Activated CD4-positive, alpha-beta memory T cell treated with anti-CD3 and anti-CD28 coated beads for 36 hours (primary cell): ENCODE data around the gene ABCF1. TPM values are rescaled to one million over a fixed set of nuclear protein-coding genes. Genes with fewer than 3 reads are reported as not detected.
A peak's percentile ranks its signal among the peaks of the same experiment; 100 is the strongest.
"Not testable (repeated sequence)": the region's sequence is repeated elsewhere in the genome, so short reads cannot be mapped to it uniquely, and the experiment has no call there.

Experiments
- CTCF ChIA-PET: fragments of 350-600 bp; sonication (Branson Sonifier 250); formaldehyde crosslinking; loops from one replicate; lab custom pipeline; 2021; ENCODE audit warnings: antibody characterized with exemption, inconsistent platforms; lab: Charles Lee
- POLR2A ChIA-PET: fragments of 350-600 bp; sonication (Branson Sonifier 250); formaldehyde crosslinking; loops from one replicate; lab custom pipeline; 2021; ENCODE audit warnings: antibody characterized with exemption; lab: Charles Lee
- DNase-seq: peaks from one replicate; pipeline ENCODE4 v3.0.0-alpha.2; 2020
- H3K27ac Mint-ChIP-seq: one replicate; pipeline ENCODE4 v1.8.0; 2021; ENCODE audit warnings: mixed read lengths
- H3K27me3 Mint-ChIP-seq: one replicate; pipeline ENCODE4 v1.8.0; 2021; ENCODE audit warnings: mixed read lengths
- H3K36me3 Mint-ChIP-seq: one replicate; pipeline ENCODE4 v1.8.0; 2021; ENCODE audit warnings: mixed read lengths
- H3K4me1 Mint-ChIP-seq: one replicate; pipeline ENCODE4 v1.8.0; 2021; ENCODE audit warnings: low read depth, mixed read lengths
- H3K4me3 Mint-ChIP-seq: one replicate; pipeline ENCODE4 v1.8.0; 2021; ENCODE audit warnings: mild to moderate bottlenecking, mixed read lengths
- H3K9me3 Mint-ChIP-seq: one replicate; pipeline ENCODE4 v1.8.0; 2021; ENCODE audit warnings: mixed read lengths
- intact Hi-C: fragments of 100-400 bp; cut with micrococcal nuclease; formaldehyde crosslinking; loops from one replicate; pipeline ENCODE4 v1.15.1; 2023
- total RNA-seq, 2 experiments: library from RNA; stranded (reverse); gene quantifications; one replicate each; pipeline ENCODE4 v1.2.3, GENCODE V29; 2021

ABCF1 gene
- total RNA-seq = 10 to 100 TPM; 87.0 to 87.1 TPM

DNA sequence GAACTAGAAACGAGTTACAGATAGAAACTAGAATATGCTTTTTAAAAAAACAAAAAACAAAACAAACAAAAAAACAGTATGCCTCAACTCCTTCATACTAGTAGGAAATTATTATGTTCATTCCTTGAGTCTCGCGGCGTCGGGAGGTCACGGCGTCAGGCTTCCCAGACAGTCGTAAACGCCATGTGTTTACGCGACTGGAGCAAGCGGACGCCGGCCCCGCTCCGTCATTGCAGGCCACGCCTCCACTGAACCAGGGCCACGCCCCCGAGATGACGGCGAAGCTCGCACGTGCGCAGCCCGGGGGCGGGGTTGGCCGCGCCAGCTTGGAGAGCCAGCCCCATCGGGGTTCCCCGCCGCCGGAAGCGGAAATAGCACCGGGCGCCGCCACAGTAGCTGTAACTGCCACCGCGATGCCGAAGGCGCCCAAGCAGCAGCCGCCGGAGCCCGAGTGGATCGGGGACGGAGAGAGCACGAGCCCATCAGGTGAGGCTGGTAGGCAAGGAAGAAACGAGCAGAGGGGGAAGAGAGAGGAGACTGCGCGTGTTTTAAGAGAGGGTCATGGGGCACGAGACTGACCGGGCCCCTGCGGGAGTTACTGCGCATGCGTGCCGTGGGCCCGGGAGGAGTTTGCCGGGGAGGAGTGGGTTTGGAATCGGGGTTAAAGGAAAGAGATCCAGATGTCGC, at the start of gene ABCF1:
ABCF1 (plus strand) TSS at position 368 of the 687 bp plus-strand sequence; CDS start at position 414, 46 bp downstream.
- H3K27ac Mint-ChIP-seq = peak within 1 kb of the TSS; percentile 94
- DNase-seq = peak; percentile 99
- H3K4me3 Mint-ChIP-seq = peak within 1 kb of the TSS; percentile 94
- no peaks in the 10 kb centered on the region for H3K9me3 Mint-ChIP-seq
- no peaks in the 10 kb centered on the region for H3K27me3 Mint-ChIP-seq
- H3K36me3 Mint-ChIP-seq = peaks cover 11% of the 10 kb centered on the region
- intact Hi-C loops = loop anchor here (1.0 to 5.0 kb wide), 4 partner anchors 15 to 146 kb away; partner anchors contain the start of genes GNL1, MDC1, MRPS18B and PPP1R10
- ChIA-PET CTCF (interaction anchor here (0.7 to 2.1 kb wide), 9 partner anchors 14 to 118 kb away, joined by 3 to 15 read pairs (median 4); partner anchors contain the start of gene PRR3), POLR2A (interaction anchor here (0.6 to 3.7 kb wide), 13 partner anchors 13 to 164 kb away, joined by 3 to 28 read pairs (median 3); partner anchors contain the start of genes GNL1, MRPS18B, PPP1R10 and PRR3)
- peaks cover 60% of the 10 kb centered on the region for H3K4me1 Mint-ChIP-seq

DNA sequence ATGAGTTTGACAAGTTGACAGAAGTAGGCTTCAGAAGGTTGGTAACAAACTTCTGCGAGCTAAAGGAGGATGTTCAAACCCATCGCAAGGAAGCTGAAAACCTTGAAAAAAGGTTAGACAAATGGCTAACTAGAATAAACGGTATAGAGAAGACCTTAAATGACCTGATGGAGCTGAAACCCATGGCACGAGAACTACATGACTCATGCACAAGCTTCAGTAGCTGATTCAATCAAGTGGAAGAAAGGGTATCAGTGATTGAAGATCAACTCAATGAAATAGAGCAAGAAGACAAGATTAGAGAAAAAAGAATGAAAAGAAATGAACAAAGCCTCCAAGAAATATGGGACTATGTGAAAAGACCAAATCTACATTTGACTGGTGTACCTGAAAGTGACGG, 49.3 kb upstream of the ABCF1 start:
- H3K27ac Mint-ChIP-seq = peak overlapping the region; percentile 71
- H3K27me3 Mint-ChIP-seq, intact Hi-C loops, H3K4me3 Mint-ChIP-seq: not testable (repeated sequence)
- DNase-seq = peak; percentile 17
- ChIA-PET POLR2A (interaction anchor here (0.8 to 1.5 kb wide), 4 partner anchors 8 to 29 kb away, joined by 3 read pairs; no protein-coding TSS in a partner anchor), CTCF (interaction anchor here (0.8 to 1.9 kb wide), 4 partner anchors 10 to 38 kb away, joined by 3 to 8 read pairs (median 7); no protein-coding TSS in a partner anchor)
- H3K4me1 Mint-ChIP-seq = peaks cover 71% of the 10 kb centered on the region
- peaks cover 33% of the 10 kb centered on the region for H3K9me3 Mint-ChIP-seq
- H3K36me3 Mint-ChIP-seq = peaks cover 27% of the 10 kb centered on the region

DNA sequence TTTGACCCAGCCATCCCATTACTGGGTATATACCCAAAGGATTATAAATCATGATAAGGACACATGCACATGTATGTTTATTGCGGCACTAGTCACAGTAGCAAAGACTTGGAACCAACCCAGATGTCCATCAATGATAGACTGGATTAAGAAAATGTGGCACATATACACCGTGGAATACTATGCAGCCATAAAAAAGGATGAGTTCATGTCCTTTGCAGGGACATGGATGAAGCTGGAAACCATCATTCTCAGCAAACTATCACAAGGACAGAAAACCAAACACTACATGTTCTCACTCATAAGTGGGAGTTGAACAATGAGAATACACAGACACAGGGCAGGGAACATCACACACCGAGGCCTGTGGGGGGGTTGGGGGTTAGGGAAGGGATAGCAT, 44.8 kb upstream of the ABCF1 start:
- Mint-ChIP-seq H3K9me3 (peaks cover 22% of the 10 kb centered on the region), H3K36me3 (peaks cover 13% of the 10 kb centered on the region), H3K27ac (peak overlapping the region; percentile 67), H3K4me1 (peaks cover 76% of the 10 kb centered on the region)
- POLR2A ChIA-PET, H3K27me3 Mint-ChIP-seq, H3K4me3 Mint-ChIP-seq: not testable (repeated sequence)
- intact Hi-C loops = loop anchor here (5.0 kb wide), 1 partner anchor 286 kb away; no protein-coding TSS in a partner anchor
- DNase-seq = peak; percentile 4
- CTCF ChIA-PET = interaction anchor here (0.7 to 2.1 kb wide), 4 partner anchors 18 to 44 kb away, joined by 3 to 9 read pairs (median 8); no protein-coding TSS in a partner anchor

DNA sequence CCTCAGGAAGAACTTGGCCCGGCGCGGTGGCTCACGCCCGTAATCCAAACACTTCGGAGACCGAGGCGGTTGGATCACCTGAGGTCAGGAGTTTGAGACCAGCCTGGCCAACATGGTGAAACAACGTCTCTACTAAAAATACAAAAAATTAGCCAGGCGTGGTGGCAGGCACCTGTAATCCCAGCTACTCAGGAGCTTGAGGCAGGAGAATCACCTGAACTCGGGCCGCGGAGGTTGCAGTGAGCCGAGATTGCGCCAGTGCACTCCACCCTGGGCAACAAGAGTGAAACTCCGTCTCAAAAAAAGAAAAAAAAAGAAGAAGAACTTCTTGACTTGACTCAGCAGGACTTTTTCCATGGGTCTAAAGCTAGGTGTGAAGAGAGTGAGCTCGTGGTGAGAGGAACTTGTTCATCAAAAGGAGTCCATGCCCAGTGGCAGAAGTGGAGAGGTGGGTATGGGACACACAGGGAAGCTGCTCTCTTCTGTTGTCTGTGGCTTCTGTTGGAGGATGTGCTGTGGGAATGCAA, 41.8 kb upstream of the ABCF1 start:
- peak overlapping the region; percentile 17 for H3K4me3 Mint-ChIP-seq
- POLR2A ChIA-PET = interaction anchor here (0.6 to 4.5 kb wide), 14 partner anchors 11 to 203 kb away, joined by 3 to 50 read pairs (median 4); partner anchors contain the start of genes GNL1, HLA-E and TRIM39
- peaks cover 13% of the 10 kb centered on the region for H3K9me3 Mint-ChIP-seq
- not testable (repeated sequence) for H3K27me3 Mint-ChIP-seq, H3K36me3 Mint-ChIP-seq
- DNase-seq = peak; percentile 81
- peaks cover 75% of the 10 kb centered on the region for H3K4me1 Mint-ChIP-seq
- intact Hi-C loops = loop anchor here (1.0 to 5.0 kb wide), 4 partner anchors 21 to 283 kb away; partner anchors contain the start of gene HLA-E
- H3K27ac Mint-ChIP-seq = peak overlapping the region; percentile 94
- CTCF ChIA-PET = interaction anchor here (0.8 to 5.1 kb wide), 12 partner anchors 14 to 89 kb away, joined by 3 to 137 read pairs (median 8); partner anchors contain the start of gene MRPS18B

DNA sequence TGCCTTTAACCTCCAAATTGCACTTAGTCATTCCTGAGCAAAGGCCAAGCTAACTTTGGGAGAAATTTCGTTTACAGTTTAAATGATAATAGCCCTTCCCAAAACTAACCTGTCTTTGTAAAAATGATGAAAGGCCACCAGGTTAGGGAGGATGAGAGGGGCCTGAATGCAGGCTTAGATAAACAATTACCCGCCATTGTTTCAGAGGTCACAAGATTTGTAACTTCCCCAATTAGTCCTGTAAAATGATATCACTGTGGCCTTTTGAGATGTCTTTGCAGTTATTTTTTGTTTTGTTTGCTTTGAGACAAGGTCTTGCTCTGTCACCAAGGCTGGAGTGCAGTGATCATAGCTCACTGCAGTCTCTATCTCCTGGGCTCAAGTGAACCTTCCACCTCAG, 41.2 kb upstream of the ABCF1 start:
- peak overlapping the region; percentile 94 for H3K27ac Mint-ChIP-seq
- intact Hi-C loops = no loop called here
- no peak overlapping the region for H3K4me3 Mint-ChIP-seq
- no peaks in the 10 kb centered on the region for H3K27me3 Mint-ChIP-seq
- POLR2A ChIA-PET = interaction anchor here (0.6 to 4.5 kb wide), 16 partner anchors 8 to 203 kb away, joined by 3 to 50 read pairs (median 4); partner anchors contain the start of genes GNL1, HLA-E and TRIM39
- H3K4me1 Mint-ChIP-seq = peaks cover 73% of the 10 kb centered on the region
- no peak for DNase-seq
- peaks cover 6% of the 10 kb centered on the region for H3K36me3 Mint-ChIP-seq
- CTCF ChIA-PET = interaction anchor here (0.6 to 5.1 kb wide), 12 partner anchors 13 to 88 kb away, joined by 3 to 137 read pairs (median 8); partner anchors contain the start of gene MRPS18B
- peaks cover 10% of the 10 kb centered on the region for H3K9me3 Mint-ChIP-seq

DNA sequence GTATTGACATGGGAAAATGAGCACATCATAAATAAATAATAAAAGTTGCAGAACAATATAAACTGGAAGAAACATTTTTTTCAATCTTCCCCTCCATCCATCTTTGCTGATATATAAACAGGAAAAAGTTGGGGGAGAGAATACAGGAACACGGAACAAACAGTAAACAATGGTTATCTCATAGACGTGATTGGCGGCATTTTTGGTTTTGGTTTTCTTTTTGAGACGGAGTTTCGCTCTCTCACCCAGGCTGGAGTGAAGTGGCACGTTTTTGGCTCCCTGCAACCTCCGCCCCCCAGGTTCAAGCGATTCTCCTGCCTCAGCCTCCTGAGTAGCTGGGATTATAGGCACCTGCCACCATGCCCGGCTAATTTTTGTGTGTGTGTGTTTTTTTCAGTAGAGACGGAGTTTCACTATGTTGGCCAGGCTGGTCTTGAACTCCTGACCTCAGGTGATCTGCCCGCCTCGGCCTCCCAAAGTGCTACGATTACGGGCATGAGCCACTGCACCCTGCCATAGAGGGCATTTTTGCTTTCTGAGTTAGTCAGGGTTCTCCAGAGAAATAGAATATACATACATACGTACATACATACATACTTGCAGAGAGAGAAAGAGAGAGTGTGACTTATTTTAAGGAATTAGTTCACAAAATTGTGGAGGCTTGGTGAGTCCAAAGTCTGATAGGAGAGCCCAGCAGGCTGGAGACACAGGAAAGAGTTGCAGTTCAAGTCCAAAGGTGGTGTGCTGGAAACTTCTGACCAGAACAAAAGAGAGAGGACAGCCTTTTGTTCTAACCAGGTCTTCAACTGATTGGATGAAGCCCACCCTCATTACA, 37.6 kb upstream of the ABCF1 start:
- peak overlapping the region; percentile 91 for H3K27ac Mint-ChIP-seq
- no peaks in the 10 kb centered on the region for H3K27me3 Mint-ChIP-seq
- no peaks in the 10 kb centered on the region for H3K36me3 Mint-ChIP-seq
- ChIA-PET CTCF (interaction anchor here (1.0 to 5.1 kb wide), 9 partner anchors 9 to 80 kb away, joined by 3 to 137 read pairs (median 12); no protein-coding TSS in a partner anchor), POLR2A (no interaction called here)
- peaks cover 2% of the 10 kb centered on the region for H3K9me3 Mint-ChIP-seq
- intact Hi-C loops = no loop called here
- peak overlapping the region; percentile 78 for H3K4me3 Mint-ChIP-seq
- peak; percentile 48 for DNase-seq
- peaks cover 52% of the 10 kb centered on the region for H3K4me1 Mint-ChIP-seq

DNA sequence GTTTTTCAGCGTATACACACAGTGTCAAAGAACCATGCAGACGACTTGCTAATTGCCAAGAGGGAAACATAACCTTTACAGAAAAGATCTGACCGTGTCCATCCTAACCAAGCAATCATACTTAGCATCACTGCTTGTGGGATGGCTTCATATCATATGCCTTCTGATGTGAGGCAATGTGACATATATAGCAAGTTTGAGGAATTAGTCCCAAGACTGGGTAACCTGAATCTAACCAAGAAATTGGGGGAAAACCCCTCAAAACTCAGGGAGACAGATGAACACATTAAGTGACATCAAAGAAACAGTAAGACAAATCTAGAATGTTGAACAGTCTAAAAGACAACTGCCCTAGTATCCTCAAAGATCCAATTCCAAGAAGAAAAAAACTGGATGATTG, 33.3 kb upstream of the ABCF1 start:
- peaks cover 29% of the 10 kb centered on the region for H3K4me1 Mint-ChIP-seq
- no peak for DNase-seq
- intact Hi-C loops = no loop called here
- POLR2A ChIA-PET = no interaction called here
- H3K27ac Mint-ChIP-seq = no peak overlapping the region
- no peaks in the 10 kb centered on the region for H3K9me3 Mint-ChIP-seq
- no peaks in the 10 kb centered on the region for H3K27me3 Mint-ChIP-seq
- CTCF ChIA-PET = interaction anchor here (1.2 to 15.9 kb wide), 2 partner anchors 42 to 54 kb away, joined by 3 to 446 read pairs; no protein-coding TSS in a partner anchor
- H3K36me3 Mint-ChIP-seq = no peaks in the 10 kb centered on the region
- H3K4me3 Mint-ChIP-seq = no peak overlapping the region

DNA sequence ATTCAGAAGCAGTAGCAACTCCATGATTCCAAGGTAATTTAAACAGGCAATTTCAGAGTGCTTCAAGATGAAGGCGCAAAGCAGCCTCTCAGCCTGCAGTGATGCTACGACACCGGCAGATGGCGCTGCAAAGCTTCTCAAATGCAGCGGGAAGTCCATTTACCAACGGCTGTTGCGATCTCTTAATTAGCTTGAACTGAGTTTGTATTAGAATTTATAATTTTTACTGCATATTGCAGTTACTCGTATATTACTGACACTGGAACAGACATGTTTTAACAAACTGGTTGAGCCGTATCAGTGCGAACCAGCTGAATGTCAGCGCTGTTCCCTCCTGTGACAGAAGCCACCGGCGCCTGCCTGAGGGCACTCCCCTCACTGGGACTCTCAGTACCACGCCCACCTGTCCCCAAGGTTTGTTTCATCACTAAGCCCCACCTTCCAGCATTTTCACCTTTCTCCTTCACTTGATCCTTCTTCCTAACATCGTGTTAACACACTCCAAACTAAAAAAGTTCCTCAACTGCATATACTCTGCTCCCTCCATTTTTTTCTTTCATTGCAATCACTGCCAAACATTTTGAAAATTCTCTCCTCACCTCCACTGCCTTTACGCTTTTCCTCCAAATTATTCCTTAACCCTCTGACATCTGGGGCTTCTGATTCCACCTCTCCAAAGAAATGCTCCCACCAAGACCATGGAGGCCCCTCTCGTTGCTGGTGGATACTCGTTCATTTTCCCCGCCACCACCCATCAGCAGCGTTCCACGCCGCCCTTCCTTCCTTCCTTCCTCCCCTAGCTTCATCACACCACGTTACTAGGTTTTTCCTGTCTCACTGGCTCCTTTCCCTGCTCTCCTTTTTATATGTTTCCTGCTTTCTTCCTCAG, 29.5 kb upstream of the ABCF1 start:
- no peaks in the 10 kb centered on the region for H3K9me3 Mint-ChIP-seq

DNA sequence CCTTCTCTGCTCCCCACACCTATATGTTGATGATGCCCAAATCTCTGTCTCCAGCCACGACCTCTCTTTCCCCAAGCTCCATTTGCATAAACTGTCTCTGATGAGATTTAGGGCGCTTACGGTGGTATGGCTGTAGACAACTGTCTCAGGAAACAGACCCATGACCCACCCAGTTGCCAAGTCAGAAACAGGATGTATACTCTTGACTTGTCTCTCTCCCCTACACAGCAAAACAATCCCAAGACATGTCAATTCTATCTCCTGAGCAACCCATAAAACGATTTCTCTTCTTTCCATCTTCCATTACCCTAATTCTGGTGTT, 28.9 kb upstream of the ABCF1 start:
- peaks cover 36% of the 10 kb centered on the region for H3K4me1 Mint-ChIP-seq
- ChIA-PET POLR2A (interaction anchor here (0.6 to 2.7 kb wide), 4 partner anchors 15 to 185 kb away, joined by 3 to 18 read pairs (median 7); no protein-coding TSS in a partner anchor), CTCF (interaction anchor here (0.8 to 15.9 kb wide), 24 partner anchors 11 to 545 kb away, joined by 3 to 446 read pairs (median 12); partner anchors contain the start of genes GNL1 and PRR3)
- peak overlapping the region; percentile 63 for H3K4me3 Mint-ChIP-seq
- H3K27ac Mint-ChIP-seq = peak overlapping the region; percentile 50
- DNase-seq = peak; percentile 27
- no peaks in the 10 kb centered on the region for H3K36me3 Mint-ChIP-seq
- no peaks in the 10 kb centered on the region for H3K27me3 Mint-ChIP-seq
- intact Hi-C loops = loop anchor here (5.0 to 10.0 kb wide), 2 partner anchors 75 to 542 kb away; partner anchors contain the start of genes MRPS18B and PPP1R10
- H3K9me3 Mint-ChIP-seq = no peaks in the 10 kb centered on the region

More for the DNA sequence above, 29.5 kb upstream of the ABCF1 start:
- H3K36me3 Mint-ChIP-seq = no peaks in the 10 kb centered on the region
- peaks cover 36% of the 10 kb centered on the region for H3K4me1 Mint-ChIP-seq
- CTCF ChIA-PET = interaction anchor here (0.5 to 15.9 kb wide), 52 partner anchors 7 to 545 kb away, joined by 3 to 446 read pairs (median 5); partner anchors contain the start of genes DHX16, GNL1, MRPS18B and PRR3
- DNase-seq = peak; percentile 88
- no peaks in the 10 kb centered on the region for H3K27me3 Mint-ChIP-seq
- H3K27ac Mint-ChIP-seq = peak overlapping the region; percentile 50
- intact Hi-C loops = loop anchor here (5.0 to 10.0 kb wide), 2 partner anchors 76 to 543 kb away; partner anchors contain the start of genes MRPS18B and PPP1R10
- peak overlapping the region; percentile 63 for H3K4me3 Mint-ChIP-seq
- POLR2A ChIA-PET = interaction anchor here (0.6 to 2.7 kb wide), 10 partner anchors 12 to 185 kb away, joined by 3 to 18 read pairs (median 3); no protein-coding TSS in a partner anchor

DNA sequence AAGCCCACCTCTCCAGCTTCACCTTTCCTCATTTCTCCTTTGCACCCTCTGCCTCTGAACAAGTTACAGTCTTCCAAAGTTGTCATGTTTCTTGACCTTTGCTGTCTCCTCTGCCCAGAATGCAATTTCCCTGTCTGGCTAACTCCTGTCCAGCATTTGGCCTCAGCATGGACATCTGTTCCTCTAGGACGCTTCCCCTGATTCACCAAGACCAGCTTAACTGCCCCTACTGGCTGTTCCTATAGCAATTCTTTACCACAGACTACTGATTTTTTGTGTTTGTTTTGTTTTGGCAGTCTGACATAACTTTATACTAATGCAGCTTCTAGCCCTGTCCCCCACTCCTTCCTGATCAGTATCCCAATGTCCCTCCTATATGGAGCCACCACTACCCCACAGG, 28.3 kb upstream of the ABCF1 start:
- no peaks in the 10 kb centered on the region for H3K9me3 Mint-ChIP-seq
- H3K4me1 Mint-ChIP-seq = peaks cover 33% of the 10 kb centered on the region
- H3K27me3 Mint-ChIP-seq = no peaks in the 10 kb centered on the region
- H3K27ac Mint-ChIP-seq = peak overlapping the region; percentile 50
- CTCF ChIA-PET = interaction anchor here (1.0 to 15.9 kb wide), 15 partner anchors 11 to 91 kb away, joined by 3 to 446 read pairs (median 22); partner anchors contain the start of genes ABCF1, GNL1 and PRR3
- no peak overlapping the region for H3K4me3 Mint-ChIP-seq
- DNase-seq = no peak
- H3K36me3 Mint-ChIP-seq = no peaks in the 10 kb centered on the region
- intact Hi-C loops = loop anchor here (5.0 to 10.0 kb wide), 2 partner anchors 74 to 542 kb away; partner anchors contain the start of genes MRPS18B and PPP1R10
- POLR2A ChIA-PET = interaction anchor here (1.4 to 2.7 kb wide), 2 partner anchors 15 to 50 kb away, joined by 4 to 18 read pairs; no protein-coding TSS in a partner anchor
